ENCODE results near the gene PPIF. TPM values are rescaled to one million over a fixed set of nuclear protein-coding genes. Genes with fewer than 3 reads are reported as not detected.
A peak's percentile ranks its signal among the peaks of the same experiment; 100 is the strongest.

Gene PPIF
- total and polyA plus RNA-seq, 2 of the 4 experiments (the other 2 are of a cell fraction) = 29.2 to 130 TPM

GRCh38 chr10:79374312-79375191 is 27.3 kb downstream of the PPIF start:
- Histone ChIP-seq H3K79me1 (ENCODE audit: low read depth in 1 of 2, low read length in 2 of 2) (no peaks in the 10 kb centered on the region), H2AK5ac (ENCODE audit: low read depth, low read length) (peak overlapping the region; percentile 83), H3K4me3 (ENCODE audit: insufficient read depth, low read depth, low read length) (no peak overlapping the region), H2AK9ac (replicated peaks; ENCODE audit: low read depth, low read length, poor library complexity) (peak overlapping the region; percentile 86), H3K56ac (ENCODE audit: extremely low read depth, insufficient read depth, low read length) (no peak overlapping the region), H4K91ac (ENCODE audit: insufficient read depth, low read depth, low read length) (peak overlapping the region; percentile 92), H3K4me1 (ENCODE audit: control insufficient read depth, insufficient read depth, low read length) (peaks cover 12% of the 10 kb centered on the region), H2BK20ac (ENCODE audit: low read depth, low read length) (peak overlapping the region; percentile 63), H3K27me3 (ENCODE audit: control insufficient read depth, insufficient read depth, low read length) (no peaks in the 10 kb centered on the region), H3K9me1 (ENCODE audit: insufficient read depth, low read length) (peaks cover 24% of the 10 kb centered on the region), H2AFZ (replicated peaks; ENCODE audit: low read length, poor library complexity) (peak overlapping the region; percentile 87), H2BK15ac (ENCODE audit: low read depth, low read length) (peak overlapping the region; percentile 89; the same call in 2 of the 3 replicates), H3K23ac (ENCODE audit: low read depth, low read length) (no peak overlapping the region), H3K9me3 (ENCODE audit: control insufficient read depth, insufficient read depth, low read length) (peaks cover 2% of the 10 kb centered on the region; the same call in 1 of the 2 replicates), H3K9ac (ENCODE audit: low read depth, low read length) (no peak overlapping the region), H3K27ac (ENCODE audit: insufficient read depth, low read length) (0 out of 2 replicates have a peak overlapping the region, but pooled peaks have one; percentile 19), H3K36me3 (ENCODE audit: control insufficient read depth, insufficient read depth, low read length) (no peaks in the 10 kb centered on the region), H2BK120ac (ENCODE audit: low read depth, low read length) (peak overlapping the region; percentile 86), H3K4me2 (ENCODE audit: low read depth, low read length) (no peak overlapping the region), H4K20me1 (ENCODE audit: insufficient read depth, low read length) (no peaks in the 10 kb centered on the region), H3K14ac (replicated peaks; ENCODE audit: low read depth, low read length) (peak overlapping the region; percentile 70), H3K18ac (ENCODE audit: low read depth, low read length) (peak overlapping the region; percentile 63), H3K4ac (ENCODE audit: low read depth, low read length) (peak overlapping the region; percentile 90), H2BK5ac (ENCODE audit: low read depth, low read length, poor library complexity, severe bottlenecking) (peak overlapping the region; percentile 35), H4K8ac (ENCODE audit: low read depth in 2 of 2, low read length in 2 of 2) (peak overlapping the region; percentile 60 to 95; a peak in 3 of 4 replicates), H4K5ac (ENCODE audit: low read depth, low read length) (peak overlapping the region; percentile 94)
- dilution Hi-C loops (cut with HindIII; ENCODE audit: low sequenced_read_pairs, unreplicated experiment) = no loop called here
- WGBS, 2 experiments (ENCODE audit: extremely low coverage in 2 of 2, insufficient read length in 1 of 2) = 0% methylated on average over 3 of the region's 7 CpGs; no CpG with 5 or more reads in 1 of the 2 experiments
- ATAC-seq (ENCODE audit: low read depth) (peak; percentile 79), DNase-seq (peak; percentile 67)
- in situ Hi-C loops (cut with MboI; ENCODE audit: low sequenced_read_pairs) = loop anchor here (10.0 to 25.0 kb wide), 3 partner anchors 113 to 550 kb away; no protein-coding TSS in a partner anchor
- ChIA-PET CTCF (interaction anchor here (0.6 to 1.2 kb wide), 10 partner anchors 8 to 113 kb away, joined by 3 to 7 read pairs (median 3); no protein-coding TSS in a partner anchor), POLR2A (ENCODE audit: unreplicated experiment) (interaction anchor here (0.7 kb wide), 1 partner anchor 48 kb away, joined by 6 read pairs; no protein-coding TSS in a partner anchor)
- no TSS peak for BruUV-seq (replicated peaks)
- intact Hi-C loops (cut with micrococcal nuclease) = loop anchor here (1.0 to 10.0 kb wide), 5 partner anchors 93 to 555 kb away; no protein-coding TSS in a partner anchor
- TF ChIP-seq CEBPB (IDR thresholded peaks at IDR 0.05; ENCODE audit: low read depth, low read length) (no peak), MAZ (IDR thresholded peaks at IDR 0.05; ENCODE audit: borderline replicate concordance, low read depth, low read length) (peak; percentile 39; the same call in 1 of the 2 replicates), CTCF (conservative IDR thresholded peaks at IDR 0.05; ENCODE audit: low read depth, low read length) (peak; percentile 92), CHD1 (IDR thresholded peaks at IDR 0.05; ENCODE audit: low read depth, low read length) (no peak), ELK1 (IDR thresholded peaks at IDR 0.05; ENCODE audit: borderline replicate concordance, low read depth, low read length) (no peak), SMC3 (IDR thresholded peaks at IDR 0.05; ENCODE audit: low read depth, low read length) (peak; percentile 96), RAD21 (IDR thresholded peaks at IDR 0.05; ENCODE audit: low read length) (peak; percentile 99), POLR2A (IDR thresholded peaks at IDR 0.05; ENCODE audit: low read depth, low read length) (peak; percentile 53; the same call in 1 of the 2 replicates), NFE2L2 (IDR thresholded peaks at IDR 0.05; ENCODE audit: low read depth, low read length) (no peak), MAFK (IDR thresholded peaks at IDR 0.05; ENCODE audit: low read depth, low read length) (peak; percentile 59; the same call in 1 of the 2 replicates), FOS (IDR thresholded peaks at IDR 0.05; ENCODE audit: low read depth, low read length) (no peak), USF2 (IDR thresholded peaks at IDR 0.05; ENCODE audit: low read depth, low read length) (no peak), RCOR1 (IDR thresholded peaks at IDR 0.05; ENCODE audit: insufficient replicate concordance, low read length) (no peak)
